Astrocyte (in vitro differentiated cells and primary cell): Measurements from ENCODE around the gene SLC25A17. TPM values are rescaled to one million over a fixed set of nuclear protein-coding genes. Genes with fewer than 3 reads are reported as not detected.

Experiments
- DNase-seq: peaks from one replicate; pipeline ENCODE4 v3.0.0-alpha.2; 2010; ENCODE audit warnings: low read depth
- FAIRE-seq: peaks from 2 replicates; lab custom pipeline; 2011; peaks lifted over from hg19 to GRCh38; lab: Jason Lieb, UNC
- H2AFZ ChIP-seq: 2 replicates; pipeline ENCODE4 v1.6.0; 2012; ENCODE audit warnings: low read depth, low read length, inconsistent platforms
- H3K27ac ChIP-seq: 2 replicates; pipeline ENCODE4 v1.5.1; 2011; ENCODE audit warnings: low read depth, low read length, inconsistent platforms
- H3K27me3 ChIP-seq: 2 replicates; pipeline ENCODE4 v1.6.0; 2011; ENCODE audit warnings: low read length, inconsistent platforms; ENCODE audit not compliant: insufficient read depth
- H3K36me3 ChIP-seq: 2 replicates; pipeline ENCODE4 v1.5.1; 2011; ENCODE audit warnings: low read length, inconsistent platforms; ENCODE audit not compliant: insufficient read depth
- H3K4me1 ChIP-seq: 2 replicates; pipeline ENCODE4 v1.5.1; 2011; ENCODE audit warnings: low read length, inconsistent platforms; ENCODE audit not compliant: insufficient read depth
- H3K4me2 ChIP-seq: 2 replicates; pipeline ENCODE4 v1.6.0; 2012; ENCODE audit warnings: low read length, inconsistent platforms
- H3K4me3 ChIP-seq: 2 replicates; pipeline ENCODE4 v1.5.1; 2011; ENCODE audit warnings: low read depth, mild to moderate bottlenecking, low read length, inconsistent platforms; ENCODE audit not compliant: insufficient read depth
- H3K79me2 ChIP-seq: 2 replicates; pipeline ENCODE4 v1.6.0; 2012; ENCODE audit warnings: mild to moderate bottlenecking, low read length, inconsistent platforms; ENCODE audit not compliant: insufficient read depth
- H3K9ac ChIP-seq: 2 replicates; pipeline ENCODE4 v1.6.0; 2012; ENCODE audit warnings: mild to moderate bottlenecking, low read length, inconsistent platforms
- H3K9me3 ChIP-seq: 2 replicates; pipeline ENCODE4 v1.5.1; 2012; ENCODE audit warnings: low read depth, mild to moderate bottlenecking, low read length, inconsistent platforms; ENCODE audit not compliant: insufficient read depth
- H4K20me1 ChIP-seq: 2 replicates; pipeline ENCODE4 v1.6.0; 2012; ENCODE audit warnings: low read length, inconsistent platforms; ENCODE audit not compliant: insufficient read depth
- H3K27ac Mint-ChIP-seq: one replicate; pipeline ENCODE4 v1.8.0; 2021; ENCODE audit warnings: mild to moderate bottlenecking, mixed read lengths; ENCODE audit not compliant: unreplicated experiment
- H3K27me3 Mint-ChIP-seq: one replicate; pipeline ENCODE4 v1.8.0; 2021; ENCODE audit warnings: low read depth, mixed read lengths; ENCODE audit not compliant: unreplicated experiment
- H3K36me3 Mint-ChIP-seq: one replicate; pipeline ENCODE4 v1.8.0; 2021; ENCODE audit warnings: low read depth, mixed read lengths; ENCODE audit not compliant: unreplicated experiment
- H3K4me1 Mint-ChIP-seq: one replicate; pipeline ENCODE4 v1.8.0; 2021; ENCODE audit warnings: low read depth, mixed read lengths; ENCODE audit not compliant: unreplicated experiment
- H3K4me3 Mint-ChIP-seq: one replicate; pipeline ENCODE4 v1.8.0; 2021; ENCODE audit warnings: mild to moderate bottlenecking, moderate library complexity, mixed read lengths; ENCODE audit not compliant: unreplicated experiment
- H3K9me3 Mint-ChIP-seq: one replicate; pipeline ENCODE4 v1.8.0; 2021; ENCODE audit warnings: mild to moderate bottlenecking, mixed read lengths; ENCODE audit not compliant: unreplicated experiment
- CTCF ChIP-seq: IDR thresholded peaks from 2 replicates; pipeline ENCODE4 v1.5.1; 2011; ENCODE audit warnings: low read depth, mild to moderate bottlenecking, inconsistent platforms, low read length, moderate library complexity; ENCODE audit not compliant: insufficient read depth
- EZH2 ChIP-seq: IDR thresholded peaks from 2 replicates; pipeline ENCODE4 v1.6.1; 2012; ENCODE audit warnings: mild to moderate bottlenecking, low read length, inconsistent platforms; ENCODE audit not compliant: insufficient read depth
- total RNA-seq: library from RNA; stranded (reverse); gene quantifications from 2 replicates; pipeline ENCODE4 v1.2.1, GENCODE V29; 2021

SLC25A17 gene
- total RNA-seq, 1 donor from 2014 or later = 24.8 TPM

- Mint-ChIP-seq H3K9me3 (no peaks in the 10 kb centered on the region), H3K4me1 (peaks cover 6% of the 10 kb centered on the region), H3K27ac (no peak overlapping the region), H3K4me3 (no peak overlapping the region), H3K27me3 (no peaks in the 10 kb centered on the region), H3K36me3 (no peaks in the 10 kb centered on the region)
- Histone ChIP-seq H3K9me3 (no peaks in the 10 kb centered on the region), H4K20me1 (no peaks in the 10 kb centered on the region), H3K27me3 (no peaks in the 10 kb centered on the region), H2AFZ (no peak overlapping the region), H3K27ac (no peak overlapping the region), H3K9ac (no peak overlapping the region), H3K4me3 (no peak overlapping the region), H3K4me1 (no peaks in the 10 kb centered on the region), H3K36me3 (no peaks in the 10 kb centered on the region), H3K79me2 (no peaks in the 10 kb centered on the region), H3K4me2 (no peak overlapping the region)
- TF ChIP-seq EZH2 (no peak), CTCF (no peak)
- FAIRE-seq = no peak
- DNase-seq = no peak
Measured at GRCh38 chr22:40758390-40758789, 60.8 kb downstream of the SLC25A17 start.

- H3K36me3 Mint-ChIP-seq = no peaks in the 10 kb centered on the region
- no peak overlapping the region for H3K4me3 Mint-ChIP-seq
- Histone ChIP-seq H3K27me3 (no peaks in the 10 kb centered on the region), H3K4me2 (no peak overlapping the region), H3K4me3 (no peak overlapping the region), H3K36me3 (no peaks in the 10 kb centered on the region), H4K20me1 (no peaks in the 10 kb centered on the region), H2AFZ (no peak overlapping the region), H3K27ac (no peak overlapping the region), H3K79me2 (no peaks in the 10 kb centered on the region), H3K9ac (no peak overlapping the region), H3K4me1 (no peaks in the 10 kb centered on the region), H3K9me3 (no peaks in the 10 kb centered on the region)
- DNase-seq (peak; percentile 35), FAIRE-seq (no peak)
- no peak overlapping the region for H3K27ac Mint-ChIP-seq
- H3K9me3 Mint-ChIP-seq = no peaks in the 10 kb centered on the region
- TF ChIP-seq EZH2 = no peak
- no peak for TF ChIP-seq CTCF
- H3K27me3 Mint-ChIP-seq = no peaks in the 10 kb centered on the region
- peaks cover 6% of the 10 kb centered on the region for H3K4me1 Mint-ChIP-seq
Measured at GRCh38 chr22:40757071-40757470, 62.1 kb downstream of the SLC25A17 start.

GRCh38 chr22:40753114-40753513, 66.0 kb downstream of the SLC25A17 start:
- no peak for FAIRE-seq

More at GRCh38 chr22:40753114-40753513, 66.0 kb downstream of the SLC25A17 start:
- DNase-seq = no peak
- H3K9me3 ChIP-seq = peaks cover 10% of the 10 kb centered on the region
- H3K4me2 ChIP-seq = no peak overlapping the region
- H3K27me3 ChIP-seq = peaks cover 3% of the 10 kb centered on the region
- no peaks in the 10 kb centered on the region for H3K4me1 ChIP-seq
- no peak overlapping the region for H3K27ac Mint-ChIP-seq
- no peaks in the 10 kb centered on the region for H3K36me3 Mint-ChIP-seq
- H3K27me3 Mint-ChIP-seq = no peaks in the 10 kb centered on the region
- TF ChIP-seq EZH2 = no peak
- TF ChIP-seq CTCF = no peak
- H3K27ac ChIP-seq = no peak overlapping the region
- no peaks in the 10 kb centered on the region for H3K79me2 ChIP-seq
- no peaks in the 10 kb centered on the region for H3K9me3 Mint-ChIP-seq
- no peak overlapping the region for H3K4me3 ChIP-seq
- H2AFZ ChIP-seq = no peak overlapping the region
- H3K4me3 Mint-ChIP-seq = no peak overlapping the region
- no peak overlapping the region for H3K9ac ChIP-seq
- no peaks in the 10 kb centered on the region for H3K36me3 ChIP-seq
- H4K20me1 ChIP-seq = no peaks in the 10 kb centered on the region
- H3K4me1 Mint-ChIP-seq = peaks cover 4% of the 10 kb centered on the region
